RWPE1 (cell line): ENCODE measurements around the gene NPHS1.
A peak's percentile ranks its signal among the peaks of the same experiment; 100 is the strongest.

ENCODE experiments used
- CTCF ChIA-PET: fragments of 350-600 bp; sonication (Branson Sonifier 250); formaldehyde crosslinking; extraction: SDS; loops from one replicate; lab custom pipeline; 2021; lab: Yijun Ruan, JAX
- POLR2A ChIA-PET: fragments of 400-600 bp; formaldehyde crosslinking; extraction: SDS; loops from one replicate; lab custom pipeline; 2020; ENCODE audit warnings: antibody characterized with exemption; ENCODE audit not compliant: low non-redundant PET; lab: Yijun Ruan, JAX
- DNase-seq: peaks from one replicate; pipeline ENCODE4 v3.0.0; 2012; ENCODE audit warnings: low spot score
- H3K27ac ChIP-seq: fragments of 450-650 bp; 2 replicates; pipeline ENCODE4 v1.5.1; 2017
- TF ChIP-seq, protein P1 (sequence below): fragments of 450-650 bp; conservative IDR thresholded peaks from 2 replicates; pipeline ENCODE4 v1.5.1; 2017; ENCODE audit warnings: low read depth, mild to moderate bottlenecking

Gene NPHS1

DNA sequence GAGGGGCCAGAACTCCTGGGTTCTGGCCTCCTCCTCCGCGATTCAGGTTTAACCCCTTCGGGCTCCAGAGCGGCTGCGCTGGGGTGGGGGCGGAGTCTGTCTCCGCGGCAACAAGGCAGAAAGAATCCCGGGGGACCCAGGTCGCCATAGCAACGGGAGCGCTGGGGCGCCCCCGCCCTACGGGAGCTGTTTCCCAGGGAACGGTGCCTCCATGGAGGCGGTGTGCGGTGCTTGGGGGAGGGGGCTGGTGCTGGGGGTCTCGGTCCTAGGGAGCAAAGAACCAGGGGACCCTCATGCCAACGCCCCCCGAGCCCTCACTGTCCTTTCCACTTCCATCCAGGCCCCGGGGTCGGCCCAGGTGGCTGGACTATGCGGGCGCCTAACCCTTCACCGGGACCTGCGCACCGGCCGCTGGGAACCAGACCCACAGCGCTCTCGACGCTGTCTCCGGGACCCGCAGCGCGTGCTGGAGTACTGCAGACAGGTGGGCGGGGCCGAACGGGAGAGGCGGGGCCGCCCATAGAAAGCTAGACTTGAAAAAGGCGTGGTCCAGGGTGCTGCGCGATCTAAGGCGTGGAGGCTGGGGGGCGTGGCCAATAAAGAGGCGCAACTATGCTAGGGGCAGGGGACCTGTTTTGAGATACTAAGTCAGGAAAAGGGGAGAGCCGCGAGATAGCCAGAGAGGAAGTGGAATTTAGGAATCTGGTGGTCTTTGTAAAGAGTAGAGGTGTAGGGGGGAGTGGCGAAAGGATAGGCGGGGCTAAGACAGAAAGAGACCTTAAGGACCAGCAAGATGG lies 17.2 kb upstream of the NPHS1 start:
- DNase-seq, result peak; percentile 74
- ChIA-PET POLR2A (interaction anchor here (0.5 to 0.7 kb wide), 2 partner anchors 25 to 31 kb away, joined by 4 to 7 read pairs; partner anchors contain the start of gene NFKBID), CTCF (interaction anchor here (0.7 to 1.1 kb wide), 3 partner anchors 12 to 313 kb away, joined by 3 read pairs; no protein-coding TSS in a partner anchor)
- TF ChIP-seq, protein P1, sequence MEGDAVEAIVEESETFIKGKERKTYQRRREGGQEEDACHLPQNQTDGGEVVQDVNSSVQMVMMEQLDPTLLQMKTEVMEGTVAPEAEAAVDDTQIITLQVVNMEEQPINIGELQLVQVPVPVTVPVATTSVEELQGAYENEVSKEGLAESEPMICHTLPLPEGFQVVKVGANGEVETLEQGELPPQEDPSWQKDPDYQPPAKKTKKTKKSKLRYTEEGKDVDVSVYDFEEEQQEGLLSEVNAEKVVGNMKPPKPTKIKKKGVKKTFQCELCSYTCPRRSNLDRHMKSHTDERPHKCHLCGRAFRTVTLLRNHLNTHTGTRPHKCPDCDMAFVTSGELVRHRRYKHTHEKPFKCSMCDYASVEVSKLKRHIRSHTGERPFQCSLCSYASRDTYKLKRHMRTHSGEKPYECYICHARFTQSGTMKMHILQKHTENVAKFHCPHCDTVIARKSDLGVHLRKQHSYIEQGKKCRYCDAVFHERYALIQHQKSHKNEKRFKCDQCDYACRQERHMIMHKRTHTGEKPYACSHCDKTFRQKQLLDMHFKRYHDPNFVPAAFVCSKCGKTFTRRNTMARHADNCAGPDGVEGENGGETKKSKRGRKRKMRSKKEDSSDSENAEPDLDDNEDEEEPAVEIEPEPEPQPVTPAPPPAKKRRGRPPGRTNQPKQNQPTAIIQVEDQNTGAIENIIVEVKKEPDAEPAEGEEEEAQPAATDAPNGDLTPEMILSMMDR, result no peak
- no peak overlapping the region for H3K27ac ChIP-seq

DNA sequence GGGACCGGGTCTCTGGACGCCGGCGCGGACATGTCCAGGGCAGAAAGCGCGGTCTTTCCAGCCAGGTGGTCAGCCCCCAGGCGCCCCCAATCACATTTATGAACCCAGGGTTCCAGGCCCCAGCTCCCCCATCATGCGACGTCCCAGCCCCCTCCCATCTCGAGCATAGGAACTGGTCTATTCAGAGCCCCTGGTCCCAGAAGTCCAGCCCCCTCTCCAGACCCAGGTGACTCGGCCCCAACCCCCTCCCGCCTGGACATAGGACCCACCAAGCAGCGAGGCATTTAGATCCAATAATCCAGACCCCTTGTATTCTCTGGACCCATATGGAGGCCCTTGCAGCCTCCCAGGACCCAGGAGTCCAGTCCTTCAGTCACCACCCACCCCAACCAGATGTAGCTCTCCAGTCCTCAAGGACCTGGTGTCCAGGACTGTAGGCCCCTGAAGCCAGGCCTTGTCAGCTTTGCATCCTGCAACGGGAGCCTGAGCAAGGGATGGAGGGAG lies 16.6 kb upstream of the NPHS1 start:
- TF ChIP-seq, protein P1, result no peak
- no peak for DNase-seq
- POLR2A ChIA-PET, result interaction anchor here (0.7 kb wide), 1 partner anchor 26 kb away, joined by 4 read pairs; no protein-coding TSS in a partner anchor
- H3K27ac ChIP-seq, result no peak overlapping the region
- CTCF ChIA-PET, result interaction anchor here (0.7 to 0.9 kb wide), 2 partner anchors 20 to 313 kb away, joined by 3 read pairs; no protein-coding TSS in a partner anchor

DNA sequence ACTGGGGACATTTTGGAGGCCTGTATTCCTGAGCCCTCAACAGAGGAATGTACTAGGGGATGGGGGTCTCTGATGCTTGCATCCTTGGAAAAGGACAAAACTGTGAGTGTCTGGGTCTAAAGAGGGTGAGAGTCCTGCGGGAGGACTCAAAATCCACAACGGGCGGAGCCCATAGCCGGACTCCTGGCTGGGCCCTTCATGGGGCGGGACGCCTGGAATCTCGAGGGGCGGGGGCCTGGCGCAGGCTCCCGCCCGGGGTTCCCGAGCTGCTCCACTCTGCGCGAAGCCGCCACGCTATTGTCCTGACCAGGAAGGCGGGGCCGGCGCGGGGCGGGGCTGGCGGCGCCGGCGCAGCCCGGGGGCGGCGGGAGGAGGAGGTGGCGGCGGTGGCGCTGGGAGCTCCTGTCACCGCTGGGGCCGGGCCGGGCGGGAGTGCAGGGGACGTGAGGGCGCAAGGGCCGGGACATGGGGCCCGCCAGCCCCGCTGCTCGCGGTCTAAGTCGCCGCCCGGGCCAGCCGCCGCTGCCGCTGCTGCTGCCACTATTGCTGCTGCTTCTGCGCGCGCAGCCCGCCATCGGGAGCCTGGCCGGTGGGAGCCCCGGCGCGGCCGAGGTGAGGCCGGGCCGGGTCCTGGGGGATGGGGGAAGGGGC lies 16.0 kb upstream of the NPHS1 start, which contains the start of gene APLP1:
Gene APLP1 (plus strand): TSS at position 403 of the 651 bp plus-strand sequence. CDS start 63 bp downstream, at position 466.
- ChIA-PET CTCF (interaction anchor here (0.9 kb wide), 1 partner anchor 19 kb away, joined by 3 read pairs; no protein-coding TSS in a partner anchor), POLR2A (no interaction called here)
- no peak for DNase-seq
- no peak within 1 kb of the TSS for H3K27ac ChIP-seq
- TF ChIP-seq, protein P1, result no peak

DNA sequence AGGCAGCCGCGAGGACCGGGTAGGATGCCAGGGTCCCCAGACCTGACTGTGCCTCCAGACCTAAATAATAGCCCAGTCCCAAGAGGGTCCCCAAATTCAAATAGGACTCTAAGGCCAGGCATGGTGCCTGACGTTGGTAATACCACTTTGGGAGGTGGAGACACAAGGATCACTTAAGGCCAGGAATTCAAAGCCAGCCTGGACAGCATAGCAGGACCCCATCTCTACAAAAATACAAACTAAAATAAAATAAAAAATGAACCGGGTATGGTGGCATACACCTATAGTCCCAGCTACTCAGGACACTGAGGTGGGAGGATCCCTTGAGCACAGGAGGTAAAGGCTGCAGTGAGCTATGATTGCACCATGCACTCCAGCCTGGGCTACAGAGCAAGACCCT lies 10.7 kb upstream of the NPHS1 start:
- POLR2A ChIA-PET, result no interaction called here
- CTCF ChIA-PET, result no interaction called here
- TF ChIP-seq, protein P1, result no peak
- no peak overlapping the region for H3K27ac ChIP-seq
- DNase-seq, result no peak

DNA sequence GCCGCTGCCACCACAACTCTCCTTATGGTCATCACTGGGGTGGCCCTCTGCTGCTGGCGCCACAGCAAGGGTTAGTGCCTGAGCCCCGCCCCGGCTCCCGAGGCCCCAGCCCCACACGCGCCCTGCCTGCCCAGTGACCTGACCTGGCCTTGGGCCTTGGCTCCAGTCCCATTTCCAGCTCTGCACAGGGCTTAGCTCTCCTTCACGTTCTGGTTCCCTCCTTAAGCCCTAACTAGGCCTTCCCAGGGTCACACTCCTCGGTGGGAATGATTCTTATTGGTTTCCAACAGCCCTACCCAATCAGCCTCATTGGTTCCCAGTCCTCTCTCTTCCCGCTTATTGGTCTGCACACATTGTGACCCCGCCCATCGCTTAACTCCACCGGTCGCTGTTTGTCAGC lies 10.2 kb upstream of the NPHS1 start:
- CTCF ChIA-PET, result no interaction called here
- TF ChIP-seq, protein P1, result no peak
- DNase-seq, result no peak
- H3K27ac ChIP-seq, result no peak overlapping the region
- POLR2A ChIA-PET, result no interaction called here

DNA sequence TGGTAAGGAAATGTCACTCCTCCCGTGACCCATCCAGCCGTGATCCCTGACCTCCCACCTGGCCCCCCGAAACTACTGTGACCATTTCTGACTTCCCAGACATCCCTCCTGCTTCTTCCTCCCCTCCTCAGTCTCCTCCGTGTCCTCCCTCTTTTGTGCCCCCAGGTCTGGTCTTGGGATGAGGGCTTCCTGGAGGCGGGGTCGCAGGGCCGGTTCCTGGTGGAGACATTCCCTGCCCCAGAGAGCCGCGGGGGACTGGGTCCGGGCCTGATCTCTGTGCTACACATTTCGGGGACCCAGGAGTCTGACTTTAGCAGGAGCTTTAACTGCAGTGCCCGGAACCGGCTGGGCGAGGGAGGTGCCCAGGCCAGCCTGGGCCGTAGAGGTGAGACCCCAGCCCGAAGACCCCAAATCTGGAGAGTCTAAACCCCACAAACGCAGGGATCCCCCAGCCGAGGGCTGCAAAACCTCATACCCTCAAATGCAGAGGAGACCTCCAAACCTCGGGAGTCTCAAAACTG lies 9.4 kb upstream of the NPHS1 start:
- ChIA-PET POLR2A (no interaction called here), CTCF (no interaction called here)
- no peak overlapping the region for H3K27ac ChIP-seq

More for the DNA sequence above, 9.4 kb upstream of the NPHS1 start:
- DNase-seq, result no peak
- TF ChIP-seq, protein P1, result no peak
